Measurements from ENCODE around the gene FAM171A1.
"Not testable (repeated sequence)": the region's sequence is repeated elsewhere in the genome, so short reads cannot be mapped to it uniquely, and the experiment has no call there.

The FAM171A1 gene

GRCh38 chr10:15278786-15279185 lies 92.3 kb downstream of the FAM171A1 start:
- no peak for DNase-seq

- peak; percentile 21 for DNase-seq
Observed at GRCh38 chr10:15276039-15276438, 95.0 kb downstream of the FAM171A1 start.

- DNase-seq = not testable (repeated sequence)
Observed at GRCh38 chr10:15269838-15270237, 101.3 kb downstream of the FAM171A1 start.

GRCh38 chr10:15267496-15267895 lies 103.6 kb downstream of the FAM171A1 start:
- no peak for DNase-seq

- DNase-seq = no peak
Observed at GRCh38 chr10:15266117-15266516, 105.0 kb downstream of the FAM171A1 start.

GRCh38 chr10:15265558-15265957 lies 105.5 kb downstream of the FAM171A1 start:
- DNase-seq = no peak

- DNase-seq = no peak
Observed at GRCh38 chr10:15265056-15265455, 106.0 kb downstream of the FAM171A1 start.

GRCh38 chr10:15263657-15264323 lies 107.3 kb downstream of the FAM171A1 start:
- no peak for DNase-seq

GRCh38 chr10:15262036-15262713 lies 108.9 kb downstream of the FAM171A1 start:
- DNase-seq = no peak

- DNase-seq = no peak
Observed at GRCh38 chr10:15259136-15259535, 112.0 kb downstream of the FAM171A1 start.

GRCh38 chr10:15258255-15258654 lies 112.8 kb downstream of the FAM171A1 start:
- no peak for DNase-seq

GRCh38 chr10:15255961-15256360 lies 115.1 kb downstream of the FAM171A1 start:
- no peak for DNase-seq

- no peak for DNase-seq
Observed at GRCh38 chr10:15254808-15255648, 116.1 kb downstream of the FAM171A1 start.

- DNase-seq = no peak
Observed at GRCh38 chr10:15253951-15254807, 116.9 kb downstream of the FAM171A1 start.

GRCh38 chr10:15252396-15252795 lies 118.7 kb downstream of the FAM171A1 start:
- no peak for DNase-seq

GRCh38 chr10:15251791-15252380 lies 119.2 kb downstream of the FAM171A1 start:
- DNase-seq = no peak

GRCh38 chr10:15245530-15245929 lies 125.6 kb downstream of the FAM171A1 start:
- peak; percentile 14 for DNase-seq

GRCh38 chr10:15244635-15245197 lies 126.4 kb downstream of the FAM171A1 start:
- DNase-seq = no peak

GRCh38 chr10:15242261-15242840 lies 128.7 kb downstream of the FAM171A1 start:
- no peak for DNase-seq

GRCh38 chr10:15241306-15241705 lies 129.8 kb downstream of the FAM171A1 start:
- no peak for DNase-seq

- DNase-seq = peak; percentile 36
Observed at GRCh38 chr10:15238555-15239335, 132.3 kb downstream of the FAM171A1 start.

All from EL (cell line).